Neural crest cell (in vitro differentiated cells): Measurements from ENCODE around the gene GHITM. TPM values are rescaled to one million over a fixed set of nuclear protein-coding genes. Genes with fewer than 3 reads are reported as not detected.
"Not testable (repeated sequence)": the region's sequence is repeated elsewhere in the genome, so short reads cannot be mapped to it uniquely, and the experiment has no call there.

ENCODE experiments used
- DNase-seq: peaks from one replicate; pipeline ENCODE4 v3.0.0; 2021; ENCODE audit warnings: low read depth, mixed read lengths, low spot score
- H3K27ac Mint-ChIP-seq: one replicate; pipeline ENCODE4 v1.8.0; 2021; ENCODE audit warnings: mild to moderate bottlenecking, mixed read lengths; ENCODE audit not compliant: unreplicated experiment
- H3K27me3 Mint-ChIP-seq: 2 replicates; pipeline ENCODE4 v1.8.0; 2021; ENCODE audit warnings: low read depth, mild to moderate bottlenecking, mixed read lengths
- H3K36me3 Mint-ChIP-seq: 2 replicates; pipeline ENCODE4 v1.8.0; 2021; ENCODE audit warnings: low read depth, mild to moderate bottlenecking, mixed read lengths
- H3K4me1 Mint-ChIP-seq: 2 replicates; pipeline ENCODE4 v1.8.0; 2021; ENCODE audit warnings: mixed read lengths
- H3K4me3 Mint-ChIP-seq: one replicate; pipeline ENCODE4 v1.8.0; 2021; ENCODE audit warnings: mild to moderate bottlenecking, mixed read lengths
- H3K9me3 Mint-ChIP-seq: 2 replicates; pipeline ENCODE4 v1.8.0; 2021; ENCODE audit warnings: mixed read lengths
- CTCF ChIP-seq: fragments of 200-600 bp; sonication (generic); conservative IDR thresholded peaks from 2 replicates; pipeline ENCODE4 v1.5.0; 2021; ENCODE audit warnings: antibody characterized with exemption, mild to moderate bottlenecking
- total RNA-seq: library from RNA; stranded (reverse); gene quantifications from 2 replicates; pipeline ENCODE4 v1.2.1, GENCODE V29; 2021

The GHITM gene
- total RNA-seq, 1 donor from 2014 or later, result 105 TPM

DNA sequence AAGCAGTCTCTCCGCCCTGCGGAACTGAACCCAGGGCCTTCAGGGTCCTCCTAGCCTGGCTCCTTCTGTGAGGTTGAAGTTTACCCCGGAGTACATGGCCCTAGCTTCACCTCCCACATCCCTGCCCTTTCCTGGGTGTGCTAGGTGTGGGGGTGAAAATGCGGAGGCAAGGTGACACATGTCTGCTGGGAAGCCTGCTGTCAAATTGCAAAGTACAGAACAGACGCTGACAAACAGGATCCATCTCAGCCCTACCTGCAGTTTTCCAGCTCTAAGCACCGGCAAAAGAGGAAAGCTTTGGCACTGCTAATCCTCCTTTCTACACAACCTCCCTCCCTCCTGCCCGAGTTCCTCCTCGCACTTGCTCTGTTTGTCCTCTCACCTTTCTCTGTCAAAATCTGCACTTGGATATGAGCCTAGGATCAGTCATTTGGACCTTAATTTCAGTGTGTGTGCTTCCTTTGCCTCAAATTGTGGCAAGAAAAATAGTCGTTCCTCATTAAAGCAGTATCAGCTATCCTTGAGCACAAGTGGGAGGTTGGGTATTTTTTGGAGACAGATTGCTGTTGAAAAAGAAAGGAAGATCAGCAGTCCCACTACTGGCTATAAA, 19.9 kb downstream of the GHITM start:
- Mint-ChIP-seq H3K4me1 (no peaks in the 10 kb centered on the region), H3K4me3 (no peak overlapping the region), H3K27ac (no peak overlapping the region), H3K27me3 (peaks cover 15% of the 10 kb centered on the region), H3K36me3 (peaks cover 5% of the 10 kb centered on the region), H3K9me3 (no peaks in the 10 kb centered on the region)
- DNase-seq, result no peak
- no peak for TF ChIP-seq CTCF

- Mint-ChIP-seq H3K9me3 (no peaks in the 10 kb centered on the region), H3K36me3 (no peaks in the 10 kb centered on the region), H3K4me3 (no peak overlapping the region), H3K27ac (no peak overlapping the region), H3K27me3 (peaks cover 15% of the 10 kb centered on the region), H3K4me1 (no peaks in the 10 kb centered on the region)
- TF ChIP-seq CTCF, result no peak
- DNase-seq, result no peak
These were observed 21.5 kb downstream of the GHITM start for GRCh38 chr10:84160663-84161362.

DNA sequence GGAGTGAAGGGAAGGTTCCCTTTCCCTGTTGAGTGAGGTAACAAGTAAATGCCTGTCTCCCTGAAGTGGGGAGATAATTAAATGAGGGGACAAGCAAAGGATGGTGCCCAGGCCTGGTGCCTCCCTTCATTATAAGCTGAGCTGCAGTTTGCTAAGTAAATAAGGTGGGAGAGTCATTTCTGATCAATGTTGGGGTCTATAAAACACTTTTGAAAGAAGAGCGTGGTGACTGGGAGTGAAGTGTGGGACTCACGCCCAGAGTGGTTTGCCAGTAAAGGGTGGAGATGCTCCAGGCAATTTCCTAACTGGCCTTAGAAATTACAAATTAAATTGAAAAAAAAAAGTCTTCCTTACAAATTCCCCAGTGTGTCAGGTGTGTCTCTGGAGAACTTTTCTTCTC, 24.7 kb downstream of the GHITM start:
- Mint-ChIP-seq H3K27me3 (peaks cover 15% of the 10 kb centered on the region), H3K36me3 (no peaks in the 10 kb centered on the region), H3K27ac (no peak overlapping the region), H3K9me3 (no peaks in the 10 kb centered on the region), H3K4me1 (no peaks in the 10 kb centered on the region), H3K4me3 (no peak overlapping the region)
- TF ChIP-seq CTCF, result no peak
- no peak for DNase-seq

DNA sequence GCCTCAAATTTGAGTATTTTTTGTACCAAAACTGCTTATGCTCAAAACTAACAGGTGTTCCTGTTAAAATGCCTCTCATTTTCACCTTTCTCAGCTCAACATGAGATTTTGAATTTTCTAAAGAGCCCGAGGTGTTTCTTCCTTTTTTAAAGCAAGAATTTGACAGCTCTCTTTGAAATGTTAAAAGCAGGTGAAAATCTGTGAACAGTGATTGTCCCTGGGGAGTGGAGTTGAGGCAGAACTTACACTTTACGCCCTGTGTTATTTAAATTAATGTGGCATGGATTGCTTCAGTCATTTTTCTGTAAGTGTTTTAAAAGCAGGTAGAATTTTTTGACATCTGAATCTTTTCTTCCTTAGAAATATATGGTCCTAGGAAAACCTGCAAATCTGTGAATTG, 25.1 kb downstream of the GHITM start:
- no peaks in the 10 kb centered on the region for H3K36me3 Mint-ChIP-seq
- H3K27ac Mint-ChIP-seq, result no peak overlapping the region
- no peaks in the 10 kb centered on the region for H3K4me1 Mint-ChIP-seq
- no peak overlapping the region for H3K4me3 Mint-ChIP-seq
- no peak for TF ChIP-seq CTCF
- H3K27me3 Mint-ChIP-seq, result peaks cover 10% of the 10 kb centered on the region
- no peak for DNase-seq
- H3K9me3 Mint-ChIP-seq, result no peaks in the 10 kb centered on the region

GRCh38 chr10:84166620-84167288, 27.4 kb downstream of the GHITM start:
- Mint-ChIP-seq H3K4me1 (peaks cover 7% of the 10 kb centered on the region), H3K4me3 (no peak overlapping the region), H3K27ac (peak overlapping the region; percentile 71), H3K27me3 (peaks cover 2% of the 10 kb centered on the region), H3K9me3 (no peaks in the 10 kb centered on the region), H3K36me3 (no peaks in the 10 kb centered on the region)
- no peak for TF ChIP-seq CTCF
- no peak for DNase-seq

DNA sequence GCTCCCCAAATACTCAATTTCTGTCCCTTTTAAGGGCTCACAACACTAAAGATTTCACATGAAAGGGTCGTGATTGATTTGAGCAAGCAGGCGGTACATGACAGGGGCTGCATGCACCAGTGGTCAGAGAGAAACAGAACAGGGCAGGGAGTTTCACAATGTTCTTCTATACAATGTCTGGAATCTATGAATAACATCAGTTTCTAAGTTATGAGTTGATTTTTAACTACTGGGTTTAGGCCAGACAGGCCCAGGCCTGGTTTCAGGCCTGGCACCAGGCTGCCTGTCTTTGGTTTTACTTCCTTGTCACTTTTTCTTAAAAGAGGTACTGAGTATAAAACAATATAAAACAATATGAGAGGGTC, 28.0 kb downstream of the GHITM start:
- H3K4me3 Mint-ChIP-seq, H3K36me3 Mint-ChIP-seq, DNase-seq, H3K9me3 Mint-ChIP-seq, H3K4me1 Mint-ChIP-seq, H3K27me3 Mint-ChIP-seq: not testable (repeated sequence)
- H3K27ac Mint-ChIP-seq, result peak overlapping the region; percentile 43

GRCh38 chr10:84168382-84168781, 29.1 kb downstream of the GHITM start:
- H3K9me3 Mint-ChIP-seq, H3K27me3 Mint-ChIP-seq, H3K4me1 Mint-ChIP-seq, H3K4me3 Mint-ChIP-seq, DNase-seq, H3K27ac Mint-ChIP-seq, H3K36me3 Mint-ChIP-seq: not testable (repeated sequence)

- not testable (repeated sequence) for DNase-seq, H3K36me3 Mint-ChIP-seq, H3K9me3 Mint-ChIP-seq, H3K27ac Mint-ChIP-seq, H3K27me3 Mint-ChIP-seq, H3K4me1 Mint-ChIP-seq, H3K4me3 Mint-ChIP-seq
These were observed 31.9 kb downstream of the GHITM start for GRCh38 chr10:84171237-84171636.
